Measurements from ENCODE around the gene ARL4A.
"Not testable (repeated sequence)": the region's sequence is repeated elsewhere in the genome, so short reads cannot be mapped to it uniquely, and the experiment has no call there.

- not testable (repeated sequence) for TF ChIP-seq ZNF70 (CRISPR knock-in tag; IDR thresholded peaks at IDR 0.05); CSRNP3 (CRISPR knock-in tag; IDR thresholded peaks at IDR 0.05); TSHZ2 (CRISPR knock-in tag; IDR thresholded peaks at IDR 0.05); RARB (CRISPR knock-in tag; IDR thresholded peaks at IDR 0.05); BACH2 (CRISPR knock-in tag; IDR thresholded peaks at IDR 0.05; ENCODE audit: borderline replicate concordance); ZNF8 (CRISPR knock-in tag; IDR thresholded peaks at IDR 0.05); ARNTL (CRISPR knock-in tag; IDR thresholded peaks at IDR 0.05; ENCODE audit: borderline replicate concordance, low read depth); TCF4 (CRISPR knock-in tag; IDR thresholded peaks at IDR 0.05; ENCODE audit: borderline replicate concordance); PPARA (CRISPR knock-in tag; IDR thresholded peaks at IDR 0.05; ENCODE audit: borderline replicate concordance); ZNF565 (CRISPR knock-in tag; conservative IDR thresholded peaks at IDR 0.05; ENCODE audit: low read depth)
- TF ChIP-seq, protein P1, sequence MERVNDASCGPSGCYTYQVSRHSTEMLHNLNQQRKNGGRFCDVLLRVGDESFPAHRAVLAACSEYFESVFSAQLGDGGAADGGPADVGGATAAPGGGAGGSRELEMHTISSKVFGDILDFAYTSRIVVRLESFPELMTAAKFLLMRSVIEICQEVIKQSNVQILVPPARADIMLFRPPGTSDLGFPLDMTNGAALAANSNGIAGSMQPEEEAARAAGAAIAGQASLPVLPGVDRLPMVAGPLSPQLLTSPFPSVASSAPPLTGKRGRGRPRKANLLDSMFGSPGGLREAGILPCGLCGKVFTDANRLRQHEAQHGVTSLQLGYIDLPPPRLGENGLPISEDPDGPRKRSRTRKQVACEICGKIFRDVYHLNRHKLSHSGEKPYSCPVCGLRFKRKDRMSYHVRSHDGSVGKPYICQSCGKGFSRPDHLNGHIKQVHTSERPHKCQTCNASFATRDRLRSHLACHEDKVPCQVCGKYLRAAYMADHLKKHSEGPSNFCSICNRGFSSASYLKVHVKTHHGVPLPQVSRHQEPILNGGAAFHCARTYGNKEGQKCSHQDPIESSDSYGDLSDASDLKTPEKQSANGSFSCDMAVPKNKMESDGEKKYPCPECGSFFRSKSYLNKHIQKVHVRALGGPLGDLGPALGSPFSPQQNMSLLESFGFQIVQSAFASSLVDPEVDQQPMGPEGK (CRISPR knock-in tag; IDR thresholded peaks at IDR 0.05; ENCODE audit: borderline replicate concordance), result peak; percentile 39; the same call in 1 of the 2 replicates
- TF ChIP-seq ZFP3 (CRISPR knock-in tag; IDR thresholded peaks at IDR 0.05), result peak; percentile 57; the same call in 1 of the 2 replicates
Observed at GRCh38 chr7:12660423-12660822, 27.0 kb upstream of the ARL4A start.

Data from SK-N-SH treated with all-trans-retinoic acid at 6 μM for 48 hours (cell line).